Astrocyte of the cerebellum (primary cell): ENCODE data around the gene TSFM.
A peak's percentile ranks its signal among the peaks of the same experiment; 100 is the strongest.

Experiments used
- DNase-seq: peaks from one replicate; pipeline ENCODE4 v3.0.0-alpha.2; 2011; ENCODE audit warnings: low read depth
- H3K4me3 ChIP-seq: 2 replicates; pipeline ENCODE4 v1.5.1; 2011; ENCODE audit warnings: mild to moderate bottlenecking, low read depth, low read length, moderate library complexity
- in situ Hi-C: cut with HindIII; loops from 2 replicates; pipeline ENCODE4 v1.10.0; 2017; ENCODE audit warnings: low sequenced_read_pairs
- TF ChIP-seq, protein P1 (sequence below): IDR thresholded peaks from 2 replicates; pipeline ENCODE4 v1.5.1; 2012; ENCODE audit warnings: low read length, low read depth, moderate library complexity, mild to moderate bottlenecking; ENCODE audit errors: missing control alignments

TSFM gene

DNA sequence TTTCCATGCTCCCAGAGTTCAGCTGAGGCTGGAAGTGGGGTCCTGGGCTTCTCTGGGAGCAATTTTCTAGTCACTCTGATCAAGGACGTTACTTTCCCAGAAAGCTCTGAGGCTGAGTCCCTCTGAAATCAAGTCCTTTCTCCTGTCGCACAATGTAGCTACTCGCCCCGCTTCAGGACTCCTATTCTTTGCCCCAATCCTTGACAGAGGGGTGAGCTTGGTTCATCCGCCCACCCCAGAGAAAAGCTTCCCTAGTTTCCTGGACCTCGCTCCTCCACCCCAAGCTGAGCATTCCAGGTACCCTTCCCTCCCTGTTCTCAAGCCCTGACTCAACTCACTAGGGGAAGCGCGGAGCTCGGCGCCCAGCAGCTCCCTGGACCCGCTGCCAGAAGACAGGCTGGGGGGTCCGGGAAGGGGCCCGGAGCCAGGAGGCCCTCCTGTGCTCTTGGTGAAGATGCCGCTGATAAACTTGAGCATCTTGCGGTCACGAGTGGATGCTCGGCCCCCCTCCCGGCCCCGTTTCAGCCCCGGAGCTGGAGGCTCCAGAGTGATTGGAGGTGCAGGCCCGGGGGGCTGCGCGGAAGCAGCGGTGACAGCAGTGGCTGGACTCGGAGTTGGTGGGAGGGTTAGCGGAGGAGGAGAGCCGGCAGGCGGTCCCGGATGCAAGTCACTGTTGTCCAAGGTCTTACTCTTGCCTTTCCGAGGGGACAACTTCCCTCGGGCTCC, 45.7 kb upstream of the TSFM start:
- H3K4me3 ChIP-seq = no peak overlapping the region
- DNase-seq = no peak
- TF ChIP-seq, protein P1, sequence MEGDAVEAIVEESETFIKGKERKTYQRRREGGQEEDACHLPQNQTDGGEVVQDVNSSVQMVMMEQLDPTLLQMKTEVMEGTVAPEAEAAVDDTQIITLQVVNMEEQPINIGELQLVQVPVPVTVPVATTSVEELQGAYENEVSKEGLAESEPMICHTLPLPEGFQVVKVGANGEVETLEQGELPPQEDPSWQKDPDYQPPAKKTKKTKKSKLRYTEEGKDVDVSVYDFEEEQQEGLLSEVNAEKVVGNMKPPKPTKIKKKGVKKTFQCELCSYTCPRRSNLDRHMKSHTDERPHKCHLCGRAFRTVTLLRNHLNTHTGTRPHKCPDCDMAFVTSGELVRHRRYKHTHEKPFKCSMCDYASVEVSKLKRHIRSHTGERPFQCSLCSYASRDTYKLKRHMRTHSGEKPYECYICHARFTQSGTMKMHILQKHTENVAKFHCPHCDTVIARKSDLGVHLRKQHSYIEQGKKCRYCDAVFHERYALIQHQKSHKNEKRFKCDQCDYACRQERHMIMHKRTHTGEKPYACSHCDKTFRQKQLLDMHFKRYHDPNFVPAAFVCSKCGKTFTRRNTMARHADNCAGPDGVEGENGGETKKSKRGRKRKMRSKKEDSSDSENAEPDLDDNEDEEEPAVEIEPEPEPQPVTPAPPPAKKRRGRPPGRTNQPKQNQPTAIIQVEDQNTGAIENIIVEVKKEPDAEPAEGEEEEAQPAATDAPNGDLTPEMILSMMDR = no peak
- in situ Hi-C loops = no loop called here

GRCh38 chr12:57737467-57738460, 44.8 kb upstream of the TSFM start:
- H3K4me3 ChIP-seq = peak overlapping the region; percentile 29
- TF ChIP-seq, protein P1 = peak; percentile 40
- in situ Hi-C loops = no loop called here
- no peak for DNase-seq

DNA sequence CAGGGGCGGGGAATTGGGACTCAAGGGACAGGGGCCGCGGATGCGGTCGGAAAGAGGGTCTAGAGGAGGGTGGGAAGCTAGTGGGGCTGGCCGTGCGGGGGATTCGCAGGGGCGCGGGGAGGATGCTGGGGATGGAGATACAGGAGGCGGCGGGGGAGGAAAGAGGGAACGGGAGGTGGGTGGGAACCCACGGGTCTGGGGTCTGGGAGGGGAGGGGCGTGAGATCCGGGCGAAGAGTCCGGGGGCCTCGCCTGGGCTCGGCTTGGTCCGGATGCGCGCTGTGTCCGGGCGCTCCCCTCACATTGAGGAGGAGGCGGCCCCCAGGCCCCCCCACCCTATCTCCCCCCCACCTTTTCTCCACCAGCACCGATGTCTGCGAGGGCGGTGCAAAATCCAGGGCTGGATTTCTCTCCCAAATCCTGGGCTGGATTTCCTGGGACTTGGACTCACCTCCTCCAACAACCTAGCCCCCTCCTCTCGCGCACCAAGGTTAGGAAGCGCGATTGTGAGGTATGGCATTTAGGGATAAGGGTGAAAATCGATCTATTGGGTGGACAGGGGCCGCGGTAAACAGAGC, 43.8 kb upstream of the TSFM start, which contains the start of gene AGAP2:
Gene AGAP2, minus strand, starts transcription at position 82 of the 577 bp plus-strand sequence. CDS start 496 bp downstream, outside the sequence.
- in situ Hi-C loops = no loop called here
- TF ChIP-seq, protein P1 = no peak
- H3K4me3 ChIP-seq = peak within 1 kb of the TSS; percentile 29
- no peak for DNase-seq

GRCh38 chr12:57739387-57739786, 43.2 kb upstream of the TSFM start:
- in situ Hi-C loops = no loop called here
- TF ChIP-seq, protein P1 = no peak
- H3K4me3 ChIP-seq = no peak overlapping the region
- no peak for DNase-seq

DNA sequence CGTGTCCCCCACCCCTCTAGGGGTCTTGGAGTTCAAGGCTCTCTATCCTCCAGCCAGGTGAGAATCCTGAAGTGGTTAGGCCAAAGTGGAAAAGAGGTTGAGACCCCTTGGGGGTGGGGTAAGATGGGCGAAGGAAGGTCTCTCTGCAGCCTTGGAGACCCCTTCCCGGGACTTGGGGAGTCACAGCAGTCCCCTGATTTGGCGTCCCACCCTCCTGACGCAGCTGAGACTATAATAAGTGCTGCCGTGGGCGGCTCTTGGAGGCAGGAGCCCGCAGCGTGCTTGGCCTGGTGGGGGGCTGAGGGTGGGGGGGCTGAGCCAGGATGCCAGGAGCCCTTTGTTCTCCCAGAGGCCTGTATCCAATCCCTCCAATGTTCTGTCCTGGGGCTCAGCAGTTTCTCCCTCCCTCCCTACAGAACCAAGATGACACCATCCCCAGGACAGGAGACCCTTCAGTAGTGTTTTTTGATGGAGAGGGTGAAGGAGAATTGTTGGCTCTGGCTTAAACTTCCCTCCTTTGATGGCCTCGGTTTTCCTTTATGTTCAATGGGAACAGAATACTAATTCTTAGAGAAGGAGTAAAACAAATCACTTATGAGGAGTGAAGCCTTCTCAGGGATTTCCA, 42.6 kb upstream of the TSFM start:
- TF ChIP-seq, protein P1 = no peak
- DNase-seq = no peak
- in situ Hi-C loops = no loop called here
- H3K4me3 ChIP-seq = no peak overlapping the region
